ENCODE data around the gene LPCAT2. TPM values are rescaled to one million over a fixed set of nuclear protein-coding genes. Genes with fewer than 3 reads are reported as not detected.

The LPCAT2 gene
- total RNA-seq, 4 donors from 2014 or later: 12.1 to 19.7 (median 18.1) TPM

DNA sequence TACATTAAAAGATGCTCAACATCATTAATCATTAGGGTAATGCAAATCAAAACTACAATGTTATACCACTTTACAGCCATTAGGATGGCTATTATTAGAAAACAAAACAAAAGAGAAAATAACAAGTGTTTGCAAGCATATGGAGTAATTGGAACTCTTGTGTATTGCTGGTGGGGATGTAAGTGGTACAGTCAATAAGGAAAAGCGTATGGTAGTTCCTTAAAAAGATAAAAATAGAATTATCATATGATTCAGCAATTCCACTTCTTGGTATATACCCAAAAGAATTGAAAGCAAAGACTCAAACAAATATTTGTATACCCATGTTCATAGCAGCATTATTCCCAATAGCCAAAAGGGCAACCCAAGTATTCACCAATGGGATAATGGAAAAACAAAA, 56.2 kb downstream of the LPCAT2 start:
- H3K4me3 ChIP-seq: no peak overlapping the region
- H3K36me3 ChIP-seq: no peaks in the 10 kb centered on the region
- no peaks in the 10 kb centered on the region for H3K9me3 ChIP-seq
- peaks cover 31% of the 10 kb centered on the region for H3K4me1 ChIP-seq
- H3K27ac ChIP-seq: no peak overlapping the region
- no peaks in the 10 kb centered on the region for H3K27me3 ChIP-seq
- DNase-seq (ENCODE audit: low spot score in 2 of 2): no peak
- TF ChIP-seq, protein P1, sequence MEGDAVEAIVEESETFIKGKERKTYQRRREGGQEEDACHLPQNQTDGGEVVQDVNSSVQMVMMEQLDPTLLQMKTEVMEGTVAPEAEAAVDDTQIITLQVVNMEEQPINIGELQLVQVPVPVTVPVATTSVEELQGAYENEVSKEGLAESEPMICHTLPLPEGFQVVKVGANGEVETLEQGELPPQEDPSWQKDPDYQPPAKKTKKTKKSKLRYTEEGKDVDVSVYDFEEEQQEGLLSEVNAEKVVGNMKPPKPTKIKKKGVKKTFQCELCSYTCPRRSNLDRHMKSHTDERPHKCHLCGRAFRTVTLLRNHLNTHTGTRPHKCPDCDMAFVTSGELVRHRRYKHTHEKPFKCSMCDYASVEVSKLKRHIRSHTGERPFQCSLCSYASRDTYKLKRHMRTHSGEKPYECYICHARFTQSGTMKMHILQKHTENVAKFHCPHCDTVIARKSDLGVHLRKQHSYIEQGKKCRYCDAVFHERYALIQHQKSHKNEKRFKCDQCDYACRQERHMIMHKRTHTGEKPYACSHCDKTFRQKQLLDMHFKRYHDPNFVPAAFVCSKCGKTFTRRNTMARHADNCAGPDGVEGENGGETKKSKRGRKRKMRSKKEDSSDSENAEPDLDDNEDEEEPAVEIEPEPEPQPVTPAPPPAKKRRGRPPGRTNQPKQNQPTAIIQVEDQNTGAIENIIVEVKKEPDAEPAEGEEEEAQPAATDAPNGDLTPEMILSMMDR (IDR thresholded peaks at IDR 0.05): no peak
- TF ChIP-seq POLR2A (IDR thresholded peaks at IDR 0.05): no peak
- WGBS: 76% methylated on average over 1 of the region's 1 CpG

GRCh38 chr16:55566432-55567175, 57.7 kb downstream of the LPCAT2 start, which contains the start of gene CAPNS2:
CAPNS2 (plus strand) TSS chr16:55566684; CDS start chr16:55566757, 73 bp downstream.
- no peak for TF ChIP-seq EP300 (IDR thresholded peaks at IDR 0.05)
- TF ChIP-seq, protein P1 (IDR thresholded peaks at IDR 0.05): no peak
- TF ChIP-seq POLR2AphosphoS5 (IDR thresholded peaks at IDR 0.05): no peak
- no peak for TF ChIP-seq POLR2A (IDR thresholded peaks at IDR 0.05)
- no peaks in the 10 kb centered on the region for H3K9me3 ChIP-seq
- DNase-seq (ENCODE audit: low spot score in 2 of 2): no peak
- peak within 1 kb of the TSS; percentile 44 for H3K4me3 ChIP-seq
- H3K27ac ChIP-seq: peak within 1 kb of the TSS; percentile 91
- H3K27me3 ChIP-seq: no peaks in the 10 kb centered on the region
- peaks cover 35% of the 10 kb centered on the region for H3K4me1 ChIP-seq
- 52% methylated on average over 9 of the region's 9 CpGs for WGBS
- H3K36me3 ChIP-seq: no peaks in the 10 kb centered on the region

- Histone ChIP-seq H3K27ac (peak overlapping the region; percentile 91), H3K4me1 (peaks cover 35% of the 10 kb centered on the region), H3K27me3 (no peaks in the 10 kb centered on the region), H3K36me3 (no peaks in the 10 kb centered on the region), H3K4me3 (peak overlapping the region; percentile 44), H3K9me3 (no peaks in the 10 kb centered on the region)
- TF ChIP-seq EP300 (IDR thresholded peaks at IDR 0.05) (no peak), POLR2A (IDR thresholded peaks at IDR 0.05) (no peak), POLR2AphosphoS5 (IDR thresholded peaks at IDR 0.05) (no peak)
- TF ChIP-seq, protein P1 (IDR thresholded peaks at IDR 0.05): no peak
- DNase-seq (ENCODE audit: low spot score in 2 of 2): no peak
- WGBS: 60% methylated on average over 3 of the region's 3 CpGs
Observed at GRCh38 chr16:55567382-55567781, 58.5 kb downstream of the LPCAT2 start.

GRCh38 chr16:55568207-55568606, 59.3 kb downstream of the LPCAT2 start:
- WGBS: 44% methylated on average over 3 of the region's 3 CpGs
- Histone ChIP-seq H3K4me1 (peaks cover 40% of the 10 kb centered on the region), H3K4me3 (peak overlapping the region; percentile 44), H3K27ac (peak overlapping the region; percentile 91), H3K36me3 (no peaks in the 10 kb centered on the region), H3K27me3 (no peaks in the 10 kb centered on the region), H3K9me3 (no peaks in the 10 kb centered on the region)
- no peak for DNase-seq (ENCODE audit: low spot score in 2 of 2)
- TF ChIP-seq EP300 (IDR thresholded peaks at IDR 0.05) (no peak), POLR2AphosphoS5 (IDR thresholded peaks at IDR 0.05) (no peak), POLR2A (IDR thresholded peaks at IDR 0.05) (no peak)
- TF ChIP-seq, protein P1 (IDR thresholded peaks at IDR 0.05): no peak

- peak overlapping the region; percentile 44 for H3K4me3 ChIP-seq
- WGBS: 26% methylated on average over 1 of the region's 1 CpG
Observed at GRCh38 chr16:55569025-55569424, 60.2 kb downstream of the LPCAT2 start.

More at GRCh38 chr16:55569025-55569424, 60.2 kb downstream of the LPCAT2 start:
- H3K36me3 ChIP-seq: no peaks in the 10 kb centered on the region
- TF ChIP-seq POLR2A (IDR thresholded peaks at IDR 0.05) (no peak), EP300 (IDR thresholded peaks at IDR 0.05) (no peak), POLR2AphosphoS5 (IDR thresholded peaks at IDR 0.05) (no peak)
- TF ChIP-seq, protein P1 (IDR thresholded peaks at IDR 0.05): no peak
- no peaks in the 10 kb centered on the region for H3K27me3 ChIP-seq
- H3K27ac ChIP-seq: peak overlapping the region; percentile 74
- peaks cover 39% of the 10 kb centered on the region for H3K4me1 ChIP-seq
- DNase-seq (ENCODE audit: low spot score in 2 of 2): no peak
- H3K9me3 ChIP-seq: no peaks in the 10 kb centered on the region
